ENCODE results near the gene ABCC3. TPM values are rescaled to one million over a fixed set of nuclear protein-coding genes. Genes with fewer than 3 reads are reported as not detected.
"Not testable (repeated sequence)": the region's sequence is repeated elsewhere in the genome, so short reads cannot be mapped to it uniquely, and the experiment has no call there.

ABCC3 gene
- total RNA-seq, 2 experiments from 2014 or later, result not detected

DNA sequence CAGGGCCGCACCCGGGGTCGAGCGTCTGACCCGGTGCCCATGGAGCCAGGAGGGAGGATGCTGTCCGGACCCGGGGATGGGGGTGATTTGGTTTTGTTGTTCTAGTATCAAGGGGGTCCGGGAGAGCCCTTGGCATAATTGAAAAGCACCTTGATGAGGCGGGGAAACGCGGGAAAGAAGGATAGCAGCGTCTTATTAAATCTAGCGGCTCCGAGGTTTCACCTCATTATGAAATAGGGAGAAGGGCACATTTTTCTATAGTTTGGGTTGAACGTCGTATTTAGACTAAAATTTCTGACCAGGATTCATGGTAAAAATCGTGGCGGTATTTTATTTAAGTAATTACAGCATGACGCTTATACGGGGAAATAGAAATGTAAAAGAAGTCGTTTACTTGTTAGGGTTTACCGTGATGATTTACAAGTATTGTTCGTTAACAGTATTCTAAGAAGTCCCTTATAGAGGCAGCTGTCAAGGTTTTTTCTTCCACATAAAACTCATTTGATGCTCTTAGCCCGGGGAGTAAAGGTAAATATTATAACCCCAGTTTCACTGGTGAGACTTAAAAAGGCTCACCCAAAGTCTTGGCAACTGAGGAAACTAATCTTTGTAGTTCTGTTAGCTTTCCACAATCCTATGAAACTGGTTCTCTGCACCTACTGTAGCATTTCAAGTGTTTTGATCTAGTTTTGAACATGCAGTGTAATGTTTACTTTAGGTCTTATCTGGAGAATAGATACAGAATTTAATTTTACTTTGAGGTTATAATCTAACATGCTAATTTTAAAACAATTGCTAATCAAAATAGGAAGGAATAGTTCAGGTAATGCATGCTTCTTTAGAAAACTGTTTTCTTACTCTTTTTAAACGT lies 85.5 kb downstream of the ABCC3 start:
- ChIA-PET CTCF (interaction anchor here (0.7 to 1.0 kb wide), 2 partner anchors 12 to 13 kb away, joined by 3 to 8 read pairs; partner anchors contain the start of gene ANKRD40), POLR2A (interaction anchor here (0.6 to 1.7 kb wide), 5 partner anchors 8 to 146 kb away, joined by 3 to 14 read pairs (median 5); partner anchors contain the start of genes ANKRD40 and TOB1)
- Mint-ChIP-seq H3K9me3 (no peaks in the 10 kb centered on the region), H3K36me3 (peaks cover 14% of the 10 kb centered on the region), H3K27ac (peak overlapping the region; percentile 98), H3K27me3 (no peaks in the 10 kb centered on the region), H3K4me3 (peak overlapping the region; percentile 97), H3K4me1 (ENCODE audit: low read depth) (peaks cover 34% of the 10 kb centered on the region)
- no peak for DNase-seq
- intact Hi-C loops (cut with micrococcal nuclease), result loop anchor here (1.0 to 5.0 kb wide), 3 partner anchors 12 to 1043 kb away; partner anchors contain the start of genes SPOP and TOB1

DNA sequence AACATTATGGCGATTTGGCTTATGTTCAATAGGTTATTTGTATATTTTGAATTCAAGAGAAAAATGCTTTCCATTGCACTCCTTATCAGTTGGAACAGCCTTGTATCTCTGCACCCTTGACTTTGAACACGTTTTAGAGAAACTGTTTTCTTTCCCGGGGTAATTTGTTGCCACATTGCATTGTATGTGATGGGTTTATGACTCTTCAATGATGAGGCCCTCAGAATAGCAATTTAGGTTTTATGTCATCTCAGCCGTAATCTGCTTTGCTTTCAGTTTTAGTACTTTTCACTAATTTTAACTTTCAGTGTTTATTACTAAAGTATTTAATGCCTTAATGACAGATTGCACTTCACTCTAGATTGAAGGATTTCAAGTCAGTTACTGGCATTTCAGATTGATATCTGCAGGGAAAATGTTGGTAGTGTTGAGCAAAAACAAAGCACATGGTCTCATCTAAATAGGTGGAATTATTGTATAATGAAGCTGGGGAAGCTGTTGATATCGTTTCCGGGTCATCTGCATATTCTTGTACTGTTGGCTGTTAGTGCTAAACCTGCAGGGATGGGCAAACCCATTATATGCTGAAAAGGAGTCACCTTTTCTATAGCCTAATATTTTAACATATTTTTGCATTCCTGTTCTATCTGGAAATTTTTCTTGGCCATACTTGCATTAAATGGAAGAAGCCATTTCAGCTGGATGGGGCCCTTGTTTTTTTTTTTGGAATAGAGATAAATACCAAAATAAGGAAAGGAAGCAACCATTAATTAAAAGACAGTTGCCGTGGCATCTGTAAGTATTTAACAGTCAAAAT lies 86.7 kb downstream of the ABCC3 start:
- POLR2A ChIA-PET, result interaction anchor here (0.7 to 1.4 kb wide), 6 partner anchors 9 to 477 kb away, joined by 3 read pairs; partner anchors contain the start of gene TOB1
- no peak for DNase-seq
- peaks cover 14% of the 10 kb centered on the region for H3K36me3 Mint-ChIP-seq

GRCh38 chr17:50722746-50723145 lies 88.1 kb downstream of the ABCC3 start:
- DNase-seq, result no peak
- no peak overlapping the region for H3K27ac Mint-ChIP-seq
- H3K4me3 Mint-ChIP-seq, result peak overlapping the region; percentile 20
- no peaks in the 10 kb centered on the region for H3K9me3 Mint-ChIP-seq
- ChIA-PET CTCF (no interaction called here), POLR2A (no interaction called here)
- H3K27me3 Mint-ChIP-seq, result no peaks in the 10 kb centered on the region
- H3K36me3 Mint-ChIP-seq, result peaks cover 14% of the 10 kb centered on the region
- peaks cover 48% of the 10 kb centered on the region for H3K4me1 Mint-ChIP-seq (ENCODE audit: low read depth)
- intact Hi-C loops (cut with micrococcal nuclease), result no loop called here

More for the DNA sequence above, 86.7 kb downstream of the ABCC3 start:
- Mint-ChIP-seq H3K27ac (peak overlapping the region; percentile 98), H3K9me3 (no peaks in the 10 kb centered on the region), H3K27me3 (no peaks in the 10 kb centered on the region), H3K4me1 (ENCODE audit: low read depth) (peaks cover 39% of the 10 kb centered on the region), H3K4me3 (peak overlapping the region; percentile 97)
- CTCF ChIA-PET, result no interaction called here
- intact Hi-C loops (cut with micrococcal nuclease), result loop anchor here (2.0 kb wide), 1 partner anchor 145 kb away; the partner anchor contains the start of gene TOB1

DNA sequence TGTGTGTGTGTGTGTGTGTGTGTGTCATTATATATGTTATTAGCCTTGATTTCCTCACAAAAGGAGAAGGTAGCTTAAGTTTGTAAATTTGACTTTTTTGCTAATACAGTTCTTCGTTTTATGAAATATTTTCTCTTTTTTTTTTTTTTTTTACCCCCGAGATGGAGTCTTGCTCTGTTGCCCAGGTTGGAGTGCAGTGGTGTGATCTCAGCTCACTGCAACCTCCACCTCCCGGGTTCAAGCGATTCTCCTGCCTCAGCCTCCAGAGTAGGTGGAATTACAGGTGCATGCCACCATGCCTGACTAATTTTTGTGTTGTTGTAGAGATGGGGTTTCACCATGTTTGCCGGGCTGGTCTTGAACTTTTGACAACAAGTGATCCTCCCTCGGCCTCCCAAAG lies 89.9 kb downstream of the ABCC3 start:
- CTCF ChIA-PET; DNase-seq; H3K27ac Mint-ChIP-seq; H3K27me3 Mint-ChIP-seq; H3K4me3 Mint-ChIP-seq; H3K9me3 Mint-ChIP-seq; intact Hi-C loops (cut with micrococcal nuclease): not testable (repeated sequence)
- peaks cover 14% of the 10 kb centered on the region for H3K36me3 Mint-ChIP-seq
- POLR2A ChIA-PET, result interaction anchor here (0.6 kb wide), 1 partner anchor 143 kb away, joined by 3 read pairs; no protein-coding TSS in a partner anchor
- H3K4me1 Mint-ChIP-seq (ENCODE audit: low read depth), result peaks cover 62% of the 10 kb centered on the region

DNA sequence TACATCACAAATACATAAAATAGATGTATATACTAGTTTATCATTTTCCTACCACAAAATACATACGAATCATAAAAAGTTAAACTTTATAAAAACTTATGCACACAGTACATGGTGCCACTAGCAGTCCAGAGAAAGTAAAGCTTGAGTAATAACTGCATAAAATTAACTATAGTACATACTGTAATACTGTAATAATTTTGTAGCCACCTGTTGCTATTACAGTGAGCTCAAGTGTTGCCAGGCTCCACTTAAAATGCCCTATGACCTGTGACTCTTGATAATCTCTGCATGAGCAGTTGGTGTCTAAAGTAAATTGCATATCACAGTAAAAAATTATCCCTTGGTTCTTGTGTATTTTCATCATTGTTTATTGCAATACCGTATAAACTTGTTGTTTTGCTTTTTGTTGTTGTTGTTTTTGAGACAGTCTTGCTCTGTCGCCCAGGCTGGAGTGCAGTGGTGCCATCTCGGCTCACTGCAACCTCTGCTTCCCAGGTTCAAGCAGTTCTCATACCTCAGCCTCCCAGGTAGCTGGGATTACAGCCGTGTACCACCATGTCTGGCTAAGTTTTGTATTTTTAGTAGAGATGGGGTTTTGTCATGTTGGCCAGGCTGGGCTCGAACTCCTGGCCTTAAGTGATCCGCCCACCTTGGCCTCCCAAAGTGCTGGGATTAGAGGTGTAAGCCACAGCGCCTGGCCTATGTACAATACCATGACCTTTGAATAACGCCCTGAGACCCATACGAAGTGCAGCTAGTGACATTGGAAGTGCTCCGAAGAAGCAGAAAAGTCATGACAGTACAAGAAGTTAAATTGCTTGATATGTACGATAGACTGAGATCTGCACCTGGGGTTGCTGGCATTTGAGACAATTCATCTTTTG lies 91.3 kb downstream of the ABCC3 start:
- ChIA-PET CTCF (interaction anchor here (0.7 kb wide), 1 partner anchor 230 kb away, joined by 3 read pairs; no protein-coding TSS in a partner anchor), POLR2A (interaction anchor here (1.0 kb wide), 1 partner anchor 18 kb away, joined by 3 read pairs; no protein-coding TSS in a partner anchor)
- Mint-ChIP-seq H3K27me3 (no peaks in the 10 kb centered on the region), H3K36me3 (peaks cover 12% of the 10 kb centered on the region), H3K4me1 (ENCODE audit: low read depth) (peaks cover 63% of the 10 kb centered on the region), H3K27ac (no peak overlapping the region), H3K9me3 (no peaks in the 10 kb centered on the region), H3K4me3 (no peak overlapping the region)
- intact Hi-C loops (cut with micrococcal nuclease), result no loop called here
- no peak for DNase-seq

GRCh38 chr17:50728112-50728429 lies 93.4 kb downstream of the ABCC3 start:
- peaks cover 1% of the 10 kb centered on the region for H3K36me3 Mint-ChIP-seq
- peak overlapping the region; percentile 68 for H3K27ac Mint-ChIP-seq

GRCh38 chr17:50728881-50729765 lies 94.4 kb downstream of the ABCC3 start:
- Mint-ChIP-seq H3K36me3 (peaks cover 1% of the 10 kb centered on the region), H3K4me3 (no peak overlapping the region), H3K9me3 (no peaks in the 10 kb centered on the region), H3K4me1 (ENCODE audit: low read depth) (peaks cover 58% of the 10 kb centered on the region), H3K27me3 (no peaks in the 10 kb centered on the region), H3K27ac (peak overlapping the region; percentile 68)
- no peak for DNase-seq
- ChIA-PET CTCF (no interaction called here), POLR2A (interaction anchor here (1.3 kb wide), 1 partner anchor 7 kb away, joined by 3 read pairs; no protein-coding TSS in a partner anchor)
- intact Hi-C loops (cut with micrococcal nuclease), result no loop called here

More at GRCh38 chr17:50728112-50728429, 93.4 kb downstream of the ABCC3 start:
- Mint-ChIP-seq H3K27me3 (no peaks in the 10 kb centered on the region), H3K4me1 (ENCODE audit: low read depth) (peaks cover 62% of the 10 kb centered on the region), H3K9me3 (no peaks in the 10 kb centered on the region), H3K4me3 (no peak overlapping the region)
- intact Hi-C loops (cut with micrococcal nuclease), result no loop called here
- ChIA-PET CTCF (no interaction called here), POLR2A (interaction anchor here (1.0 kb wide), 1 partner anchor 9 kb away, joined by 3 read pairs; the partner anchor contains the start of gene LUC7L3)
- DNase-seq, result no peak

- POLR2A ChIA-PET, result no interaction called here
- intact Hi-C loops (cut with micrococcal nuclease), result no loop called here
- Mint-ChIP-seq H3K4me1 (ENCODE audit: low read depth) (peaks cover 64% of the 10 kb centered on the region), H3K36me3 (peaks cover 1% of the 10 kb centered on the region), H3K27ac (peak overlapping the region; percentile 9), H3K9me3 (no peaks in the 10 kb centered on the region), H3K4me3 (no peak overlapping the region), H3K27me3 (no peaks in the 10 kb centered on the region)
- CTCF ChIA-PET, result no interaction called here
- no peak for DNase-seq
These were observed 97.1 kb downstream of the ABCC3 start for GRCh38 chr17:50731575-50732460.

- H3K36me3 Mint-ChIP-seq, result peaks cover 15% of the 10 kb centered on the region
- H3K27me3 Mint-ChIP-seq, result no peaks in the 10 kb centered on the region
- peak overlapping the region; percentile 29 for H3K27ac Mint-ChIP-seq
- H3K4me1 Mint-ChIP-seq (ENCODE audit: low read depth), result peaks cover 68% of the 10 kb centered on the region
- H3K4me3 Mint-ChIP-seq, result no peak overlapping the region
- intact Hi-C loops (cut with micrococcal nuclease), result no loop called here
- ChIA-PET POLR2A (no interaction called here), CTCF (no interaction called here)
- no peak for DNase-seq
- H3K9me3 Mint-ChIP-seq, result no peaks in the 10 kb centered on the region
These were observed 100.6 kb downstream of the ABCC3 start for GRCh38 chr17:50735287-50735686.

- Mint-ChIP-seq H3K36me3 (peaks cover 28% of the 10 kb centered on the region), H3K9me3 (no peaks in the 10 kb centered on the region), H3K27ac (peak overlapping the region; percentile 64), H3K4me3 (no peak overlapping the region), H3K27me3 (no peaks in the 10 kb centered on the region), H3K4me1 (ENCODE audit: low read depth) (peaks cover 55% of the 10 kb centered on the region)
- peak; percentile 40 for DNase-seq
- intact Hi-C loops (cut with micrococcal nuclease), result no loop called here
- POLR2A ChIA-PET, result no interaction called here
- CTCF ChIA-PET, result no interaction called here
These were observed 102.5 kb downstream of the ABCC3 start for GRCh38 chr17:50737118-50737698.
